HG02642 (cell line): ENCODE measurements around the gene RIC8B.
"Not testable (repeated sequence)": the region's sequence is repeated elsewhere in the genome, so short reads cannot be mapped to it uniquely, and the experiment has no call there.

Experiments
- ATAC-seq: cut with Tn5 transposase; IDR thresholded peaks from one replicate; pipeline ENCODE4 v1.9.1; 2021; ENCODE audit warnings: mild to moderate bottlenecking; ENCODE audit not compliant: unreplicated experiment, poor library complexity

RIC8B gene

GRCh38 chr12:106923594-106923993, 149.1 kb downstream of the RIC8B start:
- ATAC-seq = not testable (repeated sequence)

DNA sequence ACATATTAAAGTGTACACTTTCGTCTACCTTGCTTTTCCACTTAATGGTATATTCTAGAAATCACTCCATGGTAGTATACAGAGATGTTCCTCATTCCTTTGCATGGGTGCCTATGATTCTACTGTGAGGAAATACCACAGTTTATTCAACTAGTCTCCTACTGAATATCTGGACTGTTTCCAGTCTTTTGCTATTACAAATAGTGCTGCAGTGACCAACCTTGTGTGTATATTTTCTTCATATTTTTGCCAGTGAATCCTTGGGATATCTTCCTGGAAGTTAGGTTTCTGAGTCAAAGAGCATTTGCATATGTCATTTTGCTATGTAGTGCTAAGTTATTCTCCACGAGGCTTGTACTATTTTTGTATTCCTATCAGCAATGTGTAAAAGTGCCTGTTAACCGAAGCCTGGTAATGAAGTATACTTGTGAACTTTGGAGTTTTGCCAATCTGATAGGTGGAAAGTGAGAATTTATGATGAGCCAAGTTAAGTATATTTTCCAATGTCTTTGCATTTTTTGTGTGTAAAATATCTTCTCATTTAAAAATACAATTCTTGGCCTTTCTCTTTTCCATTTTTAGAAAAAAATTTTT, 149.9 kb downstream of the RIC8B start:
- no peak for ATAC-seq

DNA sequence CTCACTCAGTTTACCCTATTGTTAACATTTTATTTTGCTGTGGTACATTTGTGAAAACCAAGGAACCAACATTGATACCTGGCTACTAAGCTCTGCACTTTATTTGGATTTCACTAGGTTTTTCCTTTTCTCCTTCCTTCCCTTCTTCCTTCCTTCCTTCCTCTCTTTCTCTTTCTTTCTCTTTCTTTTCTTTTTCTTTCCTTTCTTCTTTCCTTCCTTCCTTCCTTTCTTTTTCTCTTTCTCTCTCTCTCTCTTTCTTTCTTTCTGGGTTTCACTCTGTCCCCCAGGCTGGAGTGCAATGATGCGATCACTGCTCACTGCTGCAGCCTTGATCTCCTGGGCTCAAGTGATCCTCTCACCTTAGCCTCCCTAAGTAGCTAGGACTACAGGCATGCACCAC, 152.2 kb downstream of the RIC8B start:
- no peak for ATAC-seq

GRCh38 chr12:106934277-106934676, 159.8 kb downstream of the RIC8B start:
- ATAC-seq = no peak
